Measurements from ENCODE around the gene NDUFS3.
"Not testable (repeated sequence)": the region's sequence is repeated elsewhere in the genome, so short reads cannot be mapped to it uniquely, and the experiment has no call there.

Gene NDUFS3

DNA sequence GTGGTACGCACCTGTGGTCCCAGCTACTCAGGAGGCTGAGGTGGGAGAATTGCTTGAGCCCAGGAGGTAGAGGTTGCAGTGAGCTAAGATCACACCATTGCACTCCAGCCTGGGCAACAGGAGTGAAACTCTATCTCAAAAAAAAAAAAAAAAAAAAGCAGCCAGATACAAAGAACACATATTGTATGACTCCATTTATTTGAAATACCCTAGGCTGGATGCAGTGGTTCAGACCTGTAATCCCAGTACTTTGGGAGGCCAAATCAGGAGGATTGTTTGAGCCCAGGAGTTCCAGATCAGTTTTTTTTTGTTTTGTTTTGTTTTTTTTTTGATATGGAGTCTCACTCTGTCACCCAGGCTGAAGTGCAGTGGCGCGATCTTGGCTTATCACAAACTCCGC, 16.5 kb upstream of the NDUFS3 start:
- H3K36me3 ChIP-seq (ENCODE audit: insufficient read depth, low read length); H3K9ac ChIP-seq (ENCODE audit: low read depth, low read length); H3K9me3 ChIP-seq (ENCODE audit: insufficient read depth, low read depth, low read length); H3K27me3 ChIP-seq (ENCODE audit: insufficient read depth, low read length); H3K4me1 ChIP-seq (ENCODE audit: insufficient read depth, low read length); H3K27ac ChIP-seq (ENCODE audit: low read depth, low read length); H3K4me3 ChIP-seq (ENCODE audit: low read length): not testable (repeated sequence)
- 97% methylated on average over 4 of the region's 4 CpGs for WGBS

DNA sequence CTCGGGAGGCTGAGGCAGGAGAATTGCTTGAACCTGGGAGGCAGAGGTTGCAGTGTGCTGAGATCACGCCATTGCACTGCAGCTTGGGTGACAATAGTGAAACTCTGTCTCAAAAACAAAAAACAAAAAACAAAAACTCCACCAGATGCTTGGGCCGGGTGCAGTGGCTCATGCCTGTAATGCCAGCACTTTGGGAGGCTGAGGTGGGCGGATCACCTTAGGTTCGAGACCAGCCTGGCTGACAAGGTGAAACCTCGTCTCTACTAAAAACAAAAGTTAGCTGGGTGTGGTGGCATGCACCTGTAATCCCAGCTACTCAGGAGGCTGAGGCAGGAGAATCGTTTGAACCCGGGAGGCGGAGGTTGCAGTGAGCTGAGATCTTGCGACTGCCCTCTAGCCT, 14.5 kb upstream of the NDUFS3 start:
- H3K4me3 ChIP-seq (ENCODE audit: low read length) = peak overlapping the region; percentile 76; the same call in 1 of the 2 replicates
- not testable (repeated sequence) for H3K9me3 ChIP-seq (ENCODE audit: insufficient read depth, low read depth, low read length); H3K27me3 ChIP-seq (ENCODE audit: insufficient read depth, low read length); H3K36me3 ChIP-seq (ENCODE audit: insufficient read depth, low read length); H3K27ac ChIP-seq (ENCODE audit: low read depth, low read length); H3K9ac ChIP-seq (ENCODE audit: low read depth, low read length); H3K4me1 ChIP-seq (ENCODE audit: insufficient read depth, low read length)
- 93% methylated on average over 10 of the region's 10 CpGs for WGBS

DNA sequence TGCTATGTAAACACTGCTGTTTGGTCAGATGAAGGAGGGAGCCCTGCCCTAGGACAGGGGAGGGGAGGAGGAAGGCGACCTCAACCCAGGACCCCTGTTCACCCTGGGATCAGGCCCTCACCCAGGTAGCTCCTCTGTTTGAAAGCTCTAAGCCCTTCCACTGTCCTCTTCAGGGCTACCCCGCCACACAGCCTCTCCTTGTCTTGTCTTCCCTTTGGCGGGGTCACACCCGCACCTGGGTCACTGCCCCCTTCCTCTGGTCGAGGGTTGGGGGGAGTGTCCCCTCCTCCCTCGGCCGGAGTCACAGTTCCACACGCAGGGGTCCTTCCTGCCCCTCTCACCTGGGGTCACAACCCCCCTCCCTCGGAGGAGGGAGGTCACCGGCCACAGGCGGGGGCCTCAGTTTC, 13.9 kb upstream of the NDUFS3 start:
- Histone ChIP-seq H3K9ac (ENCODE audit: low read depth, low read length) (peak overlapping the region; percentile 92), H3K27me3 (ENCODE audit: insufficient read depth, low read length) (no peaks in the 10 kb centered on the region), H3K9me3 (ENCODE audit: insufficient read depth, low read depth, low read length) (no peaks in the 10 kb centered on the region), H3K36me3 (ENCODE audit: insufficient read depth, low read length) (peaks cover 7% of the 10 kb centered on the region), H3K27ac (ENCODE audit: low read depth, low read length) (no peak overlapping the region), H3K4me3 (ENCODE audit: low read length) (peak overlapping the region; percentile 76), H3K4me1 (ENCODE audit: insufficient read depth, low read length) (peaks cover 4% of the 10 kb centered on the region; the same call in 1 of the 2 replicates)
- WGBS = 26% methylated on average over 11 of the region's 11 CpGs

DNA sequence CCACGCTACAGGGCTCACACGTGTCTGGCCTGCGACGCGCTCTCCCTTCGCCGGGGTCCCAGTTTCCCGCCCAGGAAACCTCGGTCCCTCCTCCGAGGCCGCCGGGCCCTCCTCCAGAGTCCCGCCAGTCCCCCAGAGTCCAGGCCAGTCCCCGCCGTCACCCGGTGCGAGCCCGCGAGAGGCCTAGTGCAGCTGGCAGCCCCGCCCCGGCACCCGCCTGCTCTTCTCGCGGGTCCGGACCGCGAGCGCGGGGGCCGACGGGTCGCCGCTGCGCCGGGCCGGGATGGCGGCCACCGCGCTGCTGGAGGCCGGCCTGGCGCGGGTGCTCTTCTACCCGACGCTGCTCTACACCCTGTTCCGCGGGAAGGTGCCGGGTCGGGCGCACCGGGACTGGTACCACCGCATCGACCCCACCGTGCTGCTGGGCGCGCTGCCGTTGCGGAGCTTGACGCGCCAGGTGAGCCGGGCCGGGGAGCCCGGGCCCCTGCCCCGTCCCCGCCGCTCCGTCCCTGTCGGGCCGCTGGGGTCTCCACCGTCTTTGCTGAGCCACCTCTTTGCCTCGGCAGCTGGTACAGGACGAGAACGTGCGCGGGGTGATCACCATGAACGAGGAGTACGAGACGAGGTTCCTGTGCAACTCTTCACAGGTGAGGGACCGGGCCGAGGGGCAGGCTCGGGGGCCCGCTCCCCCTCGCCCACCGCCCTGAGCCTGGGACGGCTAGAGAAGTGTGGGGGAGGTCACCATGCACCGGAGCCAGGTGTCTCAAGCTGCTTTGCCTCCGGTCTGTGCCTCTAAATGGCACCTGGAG, 13.3 kb upstream of the NDUFS3 start, which contains the start of gene PTPMT1:
PTPMT1 (plus strand) TSS at position 260 of the 809 bp plus-strand sequence; CDS start at position 284, 24 bp downstream.
- no peaks in the 10 kb centered on the region for H3K27me3 ChIP-seq (ENCODE audit: insufficient read depth, low read length)
- H3K36me3 ChIP-seq (ENCODE audit: insufficient read depth, low read length) = peaks cover 13% of the 10 kb centered on the region
- under 1% methylated on average over 86 of the region's 86 CpGs for WGBS
- peak within 1 kb of the TSS; percentile 68 for H3K27ac ChIP-seq (ENCODE audit: low read depth, low read length)
- H3K4me3 ChIP-seq (ENCODE audit: low read length) = peak within 1 kb of the TSS; percentile 76
- no peaks in the 10 kb centered on the region for H3K9me3 ChIP-seq (ENCODE audit: insufficient read depth, low read depth, low read length)
- H3K9ac ChIP-seq (ENCODE audit: low read depth, low read length) = peak within 1 kb of the TSS; percentile 92
- peaks cover 4% of the 10 kb centered on the region; the same call in 1 of the 2 replicates for H3K4me1 ChIP-seq (ENCODE audit: insufficient read depth, low read length)

DNA sequence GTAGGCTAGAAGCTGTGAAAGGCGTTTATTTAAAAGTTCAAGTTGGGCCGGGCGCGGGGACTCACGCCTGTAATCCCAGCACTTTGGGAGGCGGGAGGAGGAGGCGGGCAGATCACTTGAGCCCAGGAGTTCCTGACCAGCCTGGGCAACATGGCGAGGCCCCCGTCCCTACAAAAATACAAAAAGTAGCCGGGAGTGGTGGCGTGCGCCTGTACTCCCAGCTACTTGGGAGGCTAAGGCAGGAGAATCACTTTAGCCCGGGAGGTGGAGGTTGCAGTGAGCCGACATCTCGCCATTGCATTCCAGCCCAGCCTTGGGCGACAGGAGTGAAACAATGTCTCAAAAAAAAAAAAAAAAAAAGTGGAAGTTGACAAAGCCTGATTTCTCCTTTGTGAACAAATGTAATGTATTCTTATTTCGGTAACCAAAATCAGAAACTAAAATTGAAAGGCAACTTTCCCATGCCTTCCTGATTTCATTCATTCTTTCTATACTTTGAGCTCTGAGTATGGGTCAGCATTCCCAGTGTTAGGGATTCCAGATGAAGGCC, 12.7 kb upstream of the NDUFS3 start:
- H3K9ac ChIP-seq (ENCODE audit: low read depth, low read length) = peak overlapping the region; percentile 92
- no peaks in the 10 kb centered on the region for H3K27me3 ChIP-seq (ENCODE audit: insufficient read depth, low read length)
- H3K36me3 ChIP-seq (ENCODE audit: insufficient read depth, low read length) = peaks cover 20% of the 10 kb centered on the region
- no peaks in the 10 kb centered on the region for H3K9me3 ChIP-seq (ENCODE audit: insufficient read depth, low read depth, low read length)
- 0 out of 2 replicates have a peak overlapping the region, but pooled peaks have one; percentile 68 for H3K27ac ChIP-seq (ENCODE audit: low read depth, low read length)
- H3K4me3 ChIP-seq (ENCODE audit: low read length) = peak overlapping the region; percentile 76
- peaks cover 4% of the 10 kb centered on the region; the same call in 1 of the 2 replicates for H3K4me1 ChIP-seq (ENCODE audit: insufficient read depth, low read length)
- WGBS = 29% methylated on average over 17 of the region's 17 CpGs

DNA sequence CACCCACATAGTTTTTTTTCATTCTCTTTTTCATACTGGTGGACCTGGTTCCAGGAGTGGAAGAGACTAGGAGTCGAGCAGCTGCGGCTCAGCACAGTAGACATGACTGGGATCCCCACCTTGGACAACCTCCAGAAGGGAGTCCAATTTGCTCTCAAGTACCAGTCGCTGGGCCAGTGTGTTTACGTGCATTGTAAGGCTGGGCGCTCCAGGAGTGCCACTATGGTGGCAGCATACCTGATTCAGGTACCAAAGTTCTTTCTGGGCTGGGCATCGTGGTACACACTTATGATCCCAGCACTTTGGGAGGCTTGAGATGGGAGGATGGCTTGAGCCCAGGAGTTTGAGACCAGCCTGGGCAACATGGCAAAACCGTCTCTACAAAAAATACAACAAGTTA, 9.2 kb upstream of the NDUFS3 start:
- no peak overlapping the region for H3K4me3 ChIP-seq (ENCODE audit: low read length)
- peaks cover 54% of the 10 kb centered on the region for H3K36me3 ChIP-seq (ENCODE audit: insufficient read depth, low read length)
- H3K27ac ChIP-seq (ENCODE audit: low read depth, low read length) = no peak overlapping the region
- 93% methylated on average over 7 of the region's 7 CpGs for WGBS
- no peaks in the 10 kb centered on the region for H3K9me3 ChIP-seq (ENCODE audit: insufficient read depth, low read depth, low read length)
- no peaks in the 10 kb centered on the region for H3K27me3 ChIP-seq (ENCODE audit: insufficient read depth, low read length)
- no peak overlapping the region for H3K9ac ChIP-seq (ENCODE audit: low read depth, low read length)
- peaks cover 4% of the 10 kb centered on the region; the same call in 1 of the 2 replicates for H3K4me1 ChIP-seq (ENCODE audit: insufficient read depth, low read length)

DNA sequence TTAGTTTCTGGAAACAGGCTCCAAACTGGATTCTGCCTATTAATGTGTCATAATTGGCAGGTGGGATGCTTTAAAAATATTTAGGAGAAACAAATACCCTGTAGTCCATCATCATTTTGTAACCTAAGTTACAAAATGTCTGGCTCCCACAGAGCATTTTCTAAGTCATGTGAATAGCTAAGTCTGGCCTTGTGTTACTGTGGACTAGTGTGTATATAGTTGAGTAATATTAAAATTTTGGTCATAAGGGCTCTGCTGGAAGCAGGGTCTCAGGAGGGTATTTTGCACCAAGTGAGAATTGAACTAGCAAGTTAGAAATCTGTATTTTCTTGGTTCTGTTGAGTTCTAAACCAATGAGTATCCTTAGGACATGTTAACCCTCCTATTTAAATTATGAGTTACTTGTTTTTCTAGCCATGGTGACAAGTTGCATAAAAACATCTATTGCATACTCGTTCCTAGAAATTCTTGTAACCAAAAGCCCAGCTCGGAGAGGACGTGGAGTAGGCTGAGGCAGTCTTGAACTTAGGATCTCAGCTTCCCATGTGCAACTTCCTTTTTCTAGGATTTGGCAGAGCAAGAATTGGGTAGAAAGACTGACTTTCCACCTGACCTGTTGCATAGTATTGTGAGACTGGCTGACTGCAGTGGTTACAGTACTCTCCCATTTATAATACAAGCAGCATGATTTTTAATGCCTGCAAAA, 8.1 kb upstream of the NDUFS3 start:
- H3K4me3 ChIP-seq (ENCODE audit: low read length) = no peak overlapping the region
- no peak overlapping the region for H3K27ac ChIP-seq (ENCODE audit: low read depth, low read length)
- peaks cover 63% of the 10 kb centered on the region for H3K36me3 ChIP-seq (ENCODE audit: insufficient read depth, low read length)
- no peak overlapping the region for H3K9ac ChIP-seq (ENCODE audit: low read depth, low read length)
- H3K4me1 ChIP-seq (ENCODE audit: insufficient read depth, low read length) = peaks cover 4% of the 10 kb centered on the region; the same call in 1 of the 2 replicates
- no peaks in the 10 kb centered on the region for H3K9me3 ChIP-seq (ENCODE audit: insufficient read depth, low read depth, low read length)
- WGBS = 97% methylated on average over 3 of the region's 3 CpGs
- H3K27me3 ChIP-seq (ENCODE audit: insufficient read depth, low read length) = no peaks in the 10 kb centered on the region

DNA sequence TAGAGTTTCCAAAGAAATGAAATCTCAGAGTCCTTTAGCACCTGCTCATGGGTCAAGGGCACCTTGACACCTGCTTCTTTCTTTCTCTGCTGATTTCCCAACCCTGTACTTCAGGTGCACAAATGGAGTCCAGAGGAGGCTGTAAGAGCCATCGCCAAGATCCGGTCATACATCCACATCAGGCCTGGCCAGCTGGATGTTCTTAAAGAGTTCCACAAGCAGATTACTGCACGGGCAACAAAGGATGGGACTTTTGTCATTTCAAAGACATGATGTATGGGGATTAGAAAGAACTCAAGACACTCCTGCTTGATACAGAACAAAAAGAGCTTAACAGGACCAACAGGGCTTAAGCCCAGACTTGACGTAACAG, 7.5 kb upstream of the NDUFS3 start:
- Histone ChIP-seq H3K27ac (ENCODE audit: low read depth, low read length) (no peak overlapping the region), H3K9ac (ENCODE audit: low read depth, low read length) (no peak overlapping the region), H3K4me3 (ENCODE audit: low read length) (no peak overlapping the region), H3K27me3 (ENCODE audit: insufficient read depth, low read length) (no peaks in the 10 kb centered on the region), H3K36me3 (ENCODE audit: insufficient read depth, low read length) (peaks cover 65% of the 10 kb centered on the region), H3K4me1 (ENCODE audit: insufficient read depth, low read length) (peaks cover 4% of the 10 kb centered on the region; the same call in 1 of the 2 replicates), H3K9me3 (ENCODE audit: insufficient read depth, low read depth, low read length) (no peaks in the 10 kb centered on the region)
- WGBS = 93% methylated on average over 4 of the region's 4 CpGs

DNA sequence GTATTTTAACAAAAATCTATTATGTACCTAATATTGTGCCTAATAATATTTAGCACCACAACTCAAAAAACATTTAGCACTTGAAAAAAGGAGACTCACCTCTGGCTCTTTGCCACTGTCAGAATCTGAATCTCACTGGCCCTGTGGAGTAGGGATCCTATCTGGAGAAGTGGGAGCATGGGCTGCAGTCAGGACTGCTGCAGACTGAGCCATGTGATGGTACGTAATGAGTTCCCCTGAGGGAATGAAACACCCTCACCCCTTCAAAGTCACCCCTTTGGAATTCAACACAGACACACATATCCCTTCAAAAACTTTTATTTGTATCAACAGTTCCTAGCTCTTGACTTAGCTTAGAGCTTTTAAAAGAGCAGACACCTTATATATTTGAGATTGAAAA, 7.0 kb upstream of the NDUFS3 start:
- Histone ChIP-seq H3K4me1 (ENCODE audit: insufficient read depth, low read length) (0 out of 2 replicates have a peak, but pooled peaks cover under 1% of the 10 kb centered on the region), H3K9ac (ENCODE audit: low read depth, low read length) (no peak overlapping the region), H3K4me3 (ENCODE audit: low read length) (no peak overlapping the region), H3K9me3 (ENCODE audit: insufficient read depth, low read depth, low read length) (no peaks in the 10 kb centered on the region), H3K27me3 (ENCODE audit: insufficient read depth, low read length) (no peaks in the 10 kb centered on the region), H3K27ac (ENCODE audit: low read depth, low read length) (no peak overlapping the region), H3K36me3 (ENCODE audit: insufficient read depth, low read length) (peaks cover 68% of the 10 kb centered on the region)
- 94% methylated on average over 1 of the region's 1 CpG for WGBS

DNA sequence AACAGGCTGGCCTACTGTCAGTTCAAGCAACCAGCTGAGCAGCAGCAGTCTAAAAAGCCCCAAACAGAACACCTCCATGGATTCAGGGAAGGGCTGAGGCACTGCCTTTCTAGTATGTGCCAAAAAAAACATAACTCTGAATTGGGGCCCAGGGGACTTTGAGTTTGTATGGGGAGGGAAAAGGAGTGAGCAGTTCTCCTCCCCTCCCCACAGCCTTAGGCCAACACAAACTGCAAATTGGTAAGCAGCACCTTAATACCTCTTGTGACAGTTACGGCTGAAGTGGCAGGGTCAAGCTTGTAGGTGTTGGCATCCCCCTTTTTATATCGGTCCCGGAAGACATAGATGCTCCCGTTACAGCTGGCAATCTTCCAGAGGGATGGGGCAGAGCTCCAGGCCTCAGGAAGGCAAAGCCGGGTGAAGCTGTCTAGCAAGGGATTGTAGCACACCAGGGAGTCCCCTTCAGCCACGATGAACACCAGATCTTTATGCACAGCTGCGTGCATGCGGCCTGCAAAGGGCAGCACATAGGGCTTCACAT, 6.1 kb upstream of the NDUFS3 start:
- Histone ChIP-seq H3K36me3 (ENCODE audit: insufficient read depth, low read length) (peaks cover 75% of the 10 kb centered on the region), H3K27ac (ENCODE audit: low read depth, low read length) (no peak overlapping the region), H3K9me3 (ENCODE audit: insufficient read depth, low read depth, low read length) (no peaks in the 10 kb centered on the region), H3K4me3 (ENCODE audit: low read length) (no peak overlapping the region), H3K4me1 (ENCODE audit: insufficient read depth, low read length) (peaks cover under 1% of the 10 kb centered on the region; the same call in 1 of the 2 replicates), H3K9ac (ENCODE audit: low read depth, low read length) (no peak overlapping the region), H3K27me3 (ENCODE audit: insufficient read depth, low read length) (no peaks in the 10 kb centered on the region)
- WGBS = 95% methylated on average over 8 of the region's 8 CpGs

DNA sequence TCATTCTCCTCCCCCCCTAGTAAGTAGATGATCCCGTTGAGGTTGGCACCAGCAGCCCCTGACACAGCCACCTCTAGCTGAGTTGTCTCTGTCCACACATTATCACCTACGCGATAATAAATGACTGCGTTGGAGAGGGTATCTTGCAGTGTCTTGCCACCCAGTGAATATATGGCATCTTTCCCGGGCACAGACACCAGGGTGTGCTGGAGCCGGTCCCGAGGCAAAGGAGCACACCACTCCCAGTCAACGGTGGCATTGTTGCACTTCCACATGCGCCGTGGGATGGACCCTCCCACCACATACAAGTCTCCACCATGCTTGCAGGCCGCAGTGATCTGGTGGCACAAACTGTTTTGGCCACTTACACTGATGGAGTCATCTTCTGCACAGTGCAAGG, 5.6 kb upstream of the NDUFS3 start:
- Histone ChIP-seq H3K4me1 (ENCODE audit: insufficient read depth, low read length) (peaks cover 5% of the 10 kb centered on the region; the same call in 1 of the 2 replicates), H3K4me3 (ENCODE audit: low read length) (no peak overlapping the region), H3K27me3 (ENCODE audit: insufficient read depth, low read length) (no peaks in the 10 kb centered on the region), H3K9me3 (ENCODE audit: insufficient read depth, low read depth, low read length) (no peaks in the 10 kb centered on the region), H3K36me3 (ENCODE audit: insufficient read depth, low read length) (peaks cover 75% of the 10 kb centered on the region), H3K27ac (ENCODE audit: low read depth, low read length) (no peak overlapping the region), H3K9ac (ENCODE audit: low read depth, low read length) (no peak overlapping the region)
- WGBS = 94% methylated on average over 11 of the region's 11 CpGs

Measured in HUES64 (cell line).